Measurements from ENCODE around the gene ALDOB.

ALDOB gene

GRCh38 chr9:101466863-101467262, 31.3 kb upstream of the ALDOB start:
- Mint-ChIP-seq H3K9me3 (no peaks in the 10 kb centered on the region), H3K27ac (no peak overlapping the region), H3K4me3 (no peak overlapping the region), H3K36me3 (no peaks in the 10 kb centered on the region), H3K4me1 (no peaks in the 10 kb centered on the region)
- ATAC-seq: no peak
- no peak for DNase-seq (ENCODE audit: low spot score in 2 of 2)

GRCh38 chr9:101465326-101465915, 29.8 kb upstream of the ALDOB start:
- no peaks in the 10 kb centered on the region for H3K4me1 Mint-ChIP-seq
- H3K4me3 Mint-ChIP-seq: no peak overlapping the region
- no peaks in the 10 kb centered on the region for H3K36me3 Mint-ChIP-seq
- ATAC-seq (no peak), DNase-seq (ENCODE audit: low spot score in 2 of 2) (no peak)
- H3K9me3 Mint-ChIP-seq: no peaks in the 10 kb centered on the region
- no peak overlapping the region for H3K27ac Mint-ChIP-seq

GRCh38 chr9:101463397-101463796, 27.8 kb upstream of the ALDOB start:
- Mint-ChIP-seq H3K27ac (no peak overlapping the region), H3K9me3 (no peaks in the 10 kb centered on the region), H3K4me1 (no peaks in the 10 kb centered on the region), H3K4me3 (no peak overlapping the region), H3K36me3 (no peaks in the 10 kb centered on the region)
- no peak for DNase-seq (ENCODE audit: low spot score in 2 of 2)
- peak; percentile 47 for ATAC-seq

- H3K36me3 Mint-ChIP-seq: no peaks in the 10 kb centered on the region
- ATAC-seq (no peak), DNase-seq (ENCODE audit: low spot score in 2 of 2) (no peak)
These were observed 27.0 kb upstream of the ALDOB start for GRCh38 chr9:101462558-101462957.

GRCh38 chr9:101460965-101461364, 25.4 kb upstream of the ALDOB start:
- ATAC-seq (no peak), DNase-seq (ENCODE audit: low spot score in 2 of 2) (no peak)
- H3K9me3 Mint-ChIP-seq: no peaks in the 10 kb centered on the region
- H3K27ac Mint-ChIP-seq: no peak overlapping the region
- H3K4me1 Mint-ChIP-seq: no peaks in the 10 kb centered on the region
- no peak overlapping the region for H3K4me3 Mint-ChIP-seq
- H3K36me3 Mint-ChIP-seq: no peaks in the 10 kb centered on the region

More at GRCh38 chr9:101462558-101462957, 27.0 kb upstream of the ALDOB start:
- Mint-ChIP-seq H3K4me3 (no peak overlapping the region), H3K9me3 (no peaks in the 10 kb centered on the region), H3K4me1 (no peaks in the 10 kb centered on the region), H3K27ac (no peak overlapping the region)

GRCh38 chr9:101458963-101459631, 23.5 kb upstream of the ALDOB start:
- ATAC-seq (peak; percentile 80), DNase-seq (ENCODE audit: low spot score in 2 of 2) (no peak)
- H3K9me3 Mint-ChIP-seq: no peaks in the 10 kb centered on the region
- no peak overlapping the region for H3K4me3 Mint-ChIP-seq
- peak overlapping the region; percentile 77 for H3K27ac Mint-ChIP-seq
- H3K4me1 Mint-ChIP-seq: no peaks in the 10 kb centered on the region
- H3K36me3 Mint-ChIP-seq: no peaks in the 10 kb centered on the region

GRCh38 chr9:101457003-101457402, 21.4 kb upstream of the ALDOB start:
- ATAC-seq (no peak), DNase-seq (ENCODE audit: low spot score in 2 of 2) (no peak)
- H3K27ac Mint-ChIP-seq: no peak overlapping the region
- H3K4me1 Mint-ChIP-seq: no peaks in the 10 kb centered on the region
- no peaks in the 10 kb centered on the region for H3K9me3 Mint-ChIP-seq
- H3K36me3 Mint-ChIP-seq: no peaks in the 10 kb centered on the region
- H3K4me3 Mint-ChIP-seq: no peak overlapping the region

GRCh38 chr9:101455656-101456240, 20.2 kb upstream of the ALDOB start:
- Mint-ChIP-seq H3K4me3 (no peak overlapping the region), H3K4me1 (no peaks in the 10 kb centered on the region), H3K36me3 (no peaks in the 10 kb centered on the region), H3K9me3 (no peaks in the 10 kb centered on the region), H3K27ac (no peak overlapping the region)
- ATAC-seq: no peak
- DNase-seq (ENCODE audit: low spot score in 2 of 2): no peak

- H3K27ac Mint-ChIP-seq: no peak overlapping the region
- no peaks in the 10 kb centered on the region for H3K36me3 Mint-ChIP-seq
- peaks cover 7% of the 10 kb centered on the region for H3K4me1 Mint-ChIP-seq
- no peak for ATAC-seq
- H3K9me3 Mint-ChIP-seq: no peaks in the 10 kb centered on the region
- H3K4me3 Mint-ChIP-seq: no peak overlapping the region
- no peak for DNase-seq (ENCODE audit: low spot score in 2 of 2)
These were observed 18.4 kb upstream of the ALDOB start for GRCh38 chr9:101453776-101454570.

- Mint-ChIP-seq H3K27ac (no peak overlapping the region), H3K9me3 (no peaks in the 10 kb centered on the region), H3K4me1 (peaks cover 14% of the 10 kb centered on the region), H3K4me3 (no peak overlapping the region), H3K36me3 (no peaks in the 10 kb centered on the region)
- DNase-seq (ENCODE audit: low spot score in 2 of 2) (no peak), ATAC-seq (no peak)
These were observed 15.9 kb upstream of the ALDOB start for GRCh38 chr9:101451498-101451897.

- Mint-ChIP-seq H3K4me3 (no peak overlapping the region), H3K36me3 (no peaks in the 10 kb centered on the region), H3K27ac (no peak overlapping the region), H3K4me1 (peaks cover 14% of the 10 kb centered on the region), H3K9me3 (no peaks in the 10 kb centered on the region)
- ATAC-seq (no peak), DNase-seq (ENCODE audit: low spot score in 2 of 2) (no peak)
These were observed 15.4 kb upstream of the ALDOB start for GRCh38 chr9:101450931-101451330.

- peak overlapping the region; percentile 62 for H3K4me3 Mint-ChIP-seq
- peaks cover 14% of the 10 kb centered on the region for H3K4me1 Mint-ChIP-seq
- ATAC-seq: peak; percentile 97
- no peaks in the 10 kb centered on the region for H3K36me3 Mint-ChIP-seq
- DNase-seq (ENCODE audit: low spot score in 2 of 2): peak; percentile 39 to 69
- H3K9me3 Mint-ChIP-seq: no peaks in the 10 kb centered on the region
- peak overlapping the region; percentile 20 for H3K27ac Mint-ChIP-seq
These were observed 13.6 kb upstream of the ALDOB start for GRCh38 chr9:101449071-101449721.

GRCh38 chr9:101448680-101449070, 13.1 kb upstream of the ALDOB start:
- no peaks in the 10 kb centered on the region for H3K36me3 Mint-ChIP-seq
- ATAC-seq (no peak), DNase-seq (ENCODE audit: low spot score in 2 of 2) (no peak)
- H3K4me1 Mint-ChIP-seq: peaks cover 14% of the 10 kb centered on the region
- peak overlapping the region; percentile 62 for H3K4me3 Mint-ChIP-seq
- no peaks in the 10 kb centered on the region for H3K9me3 Mint-ChIP-seq
- H3K27ac Mint-ChIP-seq: peak overlapping the region; percentile 20

GRCh38 chr9:101446732-101447131, 11.2 kb upstream of the ALDOB start:
- no peak for ATAC-seq
- Mint-ChIP-seq H3K36me3 (no peaks in the 10 kb centered on the region), H3K4me1 (peaks cover 14% of the 10 kb centered on the region)

GRCh38 chr9:101445353-101446029, 9.9 kb upstream of the ALDOB start:
- Mint-ChIP-seq H3K9me3 (no peaks in the 10 kb centered on the region), H3K4me3 (no peak overlapping the region), H3K27ac (no peak overlapping the region), H3K36me3 (no peaks in the 10 kb centered on the region), H3K4me1 (peaks cover 14% of the 10 kb centered on the region)
- ATAC-seq (no peak), DNase-seq (ENCODE audit: low spot score in 2 of 2) (no peak)

More at GRCh38 chr9:101446732-101447131, 11.2 kb upstream of the ALDOB start:
- no peak overlapping the region for H3K27ac Mint-ChIP-seq
- H3K9me3 Mint-ChIP-seq: no peaks in the 10 kb centered on the region
- no peak for DNase-seq (ENCODE audit: low spot score in 2 of 2)
- no peak overlapping the region for H3K4me3 Mint-ChIP-seq
